ENCODE measurements around the gene ZBTB18. TPM values are rescaled to one million over a fixed set of nuclear protein-coding genes. Genes with fewer than 3 reads are reported as not detected.

The ZBTB18 gene
- polyA plus RNA-seq, 1 donor from 2014 or later, result 30.6 TPM

- Histone ChIP-seq H3K9ac (ENCODE audit: low read length) (no peak overlapping the region), H3K27ac (ENCODE audit: low read length) (no peak overlapping the region)
Measured at GRCh38 chr1:244092293-244092963, 41.3 kb downstream of the ZBTB18 start.

More at GRCh38 chr1:244092293-244092963, 41.3 kb downstream of the ZBTB18 start:
- Histone ChIP-seq H3K9me2 (ENCODE audit: insufficient read depth, low read length) (no peaks in the 10 kb centered on the region), H4K20me1 (ENCODE audit: insufficient read depth) (no peaks in the 10 kb centered on the region), H3K36me3 (ENCODE audit: insufficient read depth, low read length) (no peaks in the 10 kb centered on the region), H3K9me3 (ENCODE audit: low read length) (no peaks in the 10 kb centered on the region), H3K79me2 (replicated peaks; ENCODE audit: insufficient read depth, low read length) (no peaks in the 10 kb centered on the region), H2AFZ (ENCODE audit: low read depth, low read length) (no peak overlapping the region), H3K27me3 (ENCODE audit: insufficient read depth, low read depth, low read length) (no peaks in the 10 kb centered on the region), H3K4me2 (ENCODE audit: low read length) (no peak overlapping the region), H3K4me3 (ENCODE audit: low read length) (no peak overlapping the region), H3F3A (ENCODE audit: insufficient read depth, low read length, poor library complexity, severe bottlenecking) (no peaks in the 10 kb centered on the region)
- TF ChIP-seq REST (IDR thresholded peaks at IDR 0.05; ENCODE audit: borderline replicate concordance) (no peak), RAD21 (conservative IDR thresholded peaks at IDR 0.05) (no peak), CTCF (IDR thresholded peaks at IDR 0.05; ENCODE audit: poor library complexity, severe bottlenecking) (no peak), TAF1 (IDR thresholded peaks at IDR 0.05; ENCODE audit: low read depth) (no peak), SMC3 (conservative IDR thresholded peaks at IDR 0.05; ENCODE audit: poor library complexity) (no peak), EZH2 (IDR thresholded peaks at IDR 0.05; ENCODE audit: borderline replicate concordance, insufficient read depth, low read length, poor library complexity, severe bottlenecking) (no peak), MXI1 (conservative IDR thresholded peaks at IDR 0.05; ENCODE audit: poor library complexity, severe bottlenecking) (no peak), POLR2AphosphoS5 (IDR thresholded peaks at IDR 0.05) (no peak), EP300 (conservative IDR thresholded peaks at IDR 0.05; ENCODE audit: poor library complexity, severe bottlenecking) (no peak)
